ENCODE data around the gene GPR34.

DNA sequence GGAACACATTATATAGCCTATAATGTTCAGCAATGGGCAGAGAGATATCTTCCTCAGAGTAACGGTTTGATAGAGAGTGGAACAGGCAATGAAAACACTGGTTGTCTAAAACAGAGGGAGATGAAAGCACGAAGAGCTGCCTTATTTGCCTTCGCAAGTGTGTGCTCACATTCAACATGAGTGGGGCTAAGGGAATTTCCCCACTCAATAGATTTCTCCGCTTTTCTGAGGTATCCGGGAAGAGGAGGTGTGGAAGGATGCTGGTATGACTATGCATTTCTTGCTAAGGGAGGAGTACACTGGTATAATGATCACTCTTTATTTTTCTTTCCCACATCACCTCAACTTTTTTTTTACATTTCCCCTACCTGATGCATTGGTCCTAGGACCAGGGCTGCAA is 27.4 kb downstream of the GPR34 start:
- TF ChIP-seq EZH2phosphoT487 (IDR thresholded peaks at IDR 0.05; ENCODE audit: low read depth, severe bottlenecking, unreplicated experiment) (no peak), CTCF (IDR thresholded peaks at IDR 0.05; ENCODE audit: poor library complexity) (no peak), EZH2 (IDR thresholded peaks at IDR 0.05; ENCODE audit: borderline replicate concordance) (no peak)
